Mesendoderm (in vitro differentiated cells): ENCODE results near the gene BCORL1.
A peak's percentile ranks its signal among the peaks of the same experiment; 100 is the strongest.

Experiments
- DNase-seq: peaks from one replicate; pipeline ENCODE4 v3.0.0; 2013
- H2AK5ac ChIP-seq: 2 replicates; pipeline ENCODE4 v1.6.1; 2013; ENCODE audit warnings: low read length, inconsistent platforms
- H2BK120ac ChIP-seq: 2 replicates; pipeline ENCODE4 v1.6.1; 2013; ENCODE audit warnings: low read depth, mild to moderate bottlenecking, low read length, moderate library complexity, mixed read lengths
- H2BK15ac ChIP-seq: replicated peaks from 2 replicates; pipeline ENCODE4 v1.6.1; 2013; ENCODE audit warnings: low read depth, mild to moderate bottlenecking, moderate library complexity
- H2BK5ac ChIP-seq: 2 replicates; pipeline ENCODE4 v1.6.1; 2013; ENCODE audit warnings: low read length, inconsistent platforms
- H3K18ac ChIP-seq: 2 replicates; pipeline ENCODE4 v1.6.1; 2013; ENCODE audit warnings: mild to moderate bottlenecking, low read length, mixed read lengths
- H3K23ac ChIP-seq: one replicate; pipeline ENCODE4 v1.6.1; 2013; ENCODE audit warnings: low read length
- H3K27ac ChIP-seq: 2 replicates; pipeline ENCODE4 v1.5.1; 2013; ENCODE audit warnings: low read depth, mild to moderate bottlenecking, inconsistent platforms, low read length, moderate library complexity
- H3K27me3 ChIP-seq: 2 replicates; pipeline ENCODE4 v1.6.1; 2013; ENCODE audit warnings: low read length, control low read depth, mild to moderate bottlenecking, inconsistent platforms; ENCODE audit not compliant: insufficient read depth, poor library complexity
- H3K36me3 ChIP-seq: 2 replicates; pipeline ENCODE4 v1.6.1; 2013; ENCODE audit warnings: low read length, inconsistent platforms; ENCODE audit not compliant: control insufficient read depth, insufficient read depth
- H3K4ac ChIP-seq: one replicate; pipeline ENCODE4 v1.6.1; 2013; ENCODE audit warnings: low read depth, mild to moderate bottlenecking, low read length, moderate library complexity
- H3K4me1 ChIP-seq: 2 replicates; pipeline ENCODE4 v1.6.1; 2013; ENCODE audit warnings: low read depth, low read length, inconsistent platforms; ENCODE audit not compliant: control insufficient read depth
- H3K4me2 ChIP-seq: 2 replicates; pipeline ENCODE4 v1.6.1; 2013; ENCODE audit warnings: low read length
- H3K4me3 ChIP-seq: 2 replicates; pipeline ENCODE4 v1.5.1; 2013; ENCODE audit warnings: mild to moderate bottlenecking, low read length
- H3K56ac ChIP-seq: one replicate; pipeline ENCODE4 v1.6.1; 2013; ENCODE audit warnings: low read length
- H3K79me1 ChIP-seq: 2 replicates; pipeline ENCODE4 v1.6.1; 2013; ENCODE audit warnings: low read length, inconsistent platforms
- H3K79me2 ChIP-seq: 2 replicates; pipeline ENCODE4 v1.6.1; 2013; ENCODE audit warnings: mild to moderate bottlenecking, low read length; ENCODE audit not compliant: control insufficient read depth, insufficient read depth
- H3K9ac ChIP-seq: 2 replicates; pipeline ENCODE4 v1.6.1; 2013; ENCODE audit warnings: low read length, inconsistent platforms
- H4K5ac ChIP-seq: one replicate; pipeline ENCODE4 v1.6.1; 2013; ENCODE audit warnings: low read length
- H4K8ac ChIP-seq: one replicate; pipeline ENCODE4 v1.6.1; 2013; ENCODE audit warnings: low read depth, mild to moderate bottlenecking, control low read depth, low read length, moderate library complexity
- WGBS: extraction: QIAGEN DNeasy Blood & Tissue Kit; methylation state at CpG from one replicate; pipeline ENCODE4 v1.1.7; 2013; ENCODE audit warnings: low lambda C conversion rate, missing lambda C conversion rate; ENCODE audit not compliant: insufficient coverage; ENCODE audit errors: extremely low coverage; 5-methylcytosine and 5-hydroxymethylcytosine counted together

The BCORL1 gene

DNA sequence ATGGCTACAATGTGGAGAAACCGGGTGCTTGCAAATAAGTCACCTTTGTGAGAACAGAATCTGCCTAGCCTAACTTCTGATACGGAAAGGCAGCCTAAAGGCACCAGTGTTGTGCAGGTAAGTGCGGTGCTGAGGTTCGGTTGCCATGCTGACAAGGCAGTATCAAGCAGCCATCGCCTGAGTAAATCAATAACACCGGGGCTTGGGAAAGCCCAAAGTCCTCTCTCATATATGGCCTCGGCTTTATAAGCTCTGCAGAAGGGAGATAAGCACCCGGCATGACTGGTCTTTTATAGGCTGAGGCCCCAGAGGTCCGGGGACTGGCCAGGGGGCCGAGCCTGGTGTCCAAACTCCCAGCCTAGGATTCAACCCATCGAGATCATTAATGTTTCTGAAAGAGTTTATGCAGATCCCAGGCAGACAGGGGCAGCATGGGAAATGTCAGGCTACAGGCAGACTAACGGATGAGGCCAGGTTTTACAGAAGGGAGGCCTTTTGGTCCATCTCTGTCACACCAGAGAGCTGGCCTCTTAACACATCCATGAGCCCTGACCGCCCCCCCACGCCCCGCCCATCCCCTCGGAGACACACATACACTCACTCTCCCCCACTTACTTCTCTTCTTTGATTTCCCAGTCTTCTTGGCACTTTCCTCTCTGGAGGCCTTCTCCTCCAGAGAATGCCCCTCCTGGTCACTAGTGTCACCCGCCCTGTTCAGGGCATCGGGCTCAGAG is 89.3 kb downstream of the BCORL1 start:
- WGBS: no CpG with 5 or more reads among the region's 18 CpGs
- Histone ChIP-seq H3K27ac (no peak overlapping the region), H2AK5ac (no peak overlapping the region), H3K23ac (no peak overlapping the region), H4K5ac (no peak overlapping the region), H2BK5ac (no peak overlapping the region), H3K79me1 (no peaks in the 10 kb centered on the region), H3K18ac (no peak overlapping the region), H3K36me3 (no peaks in the 10 kb centered on the region), H2BK15ac (no peak overlapping the region), H3K4ac (no peak overlapping the region), H3K4me3 (no peak overlapping the region), H4K8ac (no peak overlapping the region), H3K4me1 (no peaks in the 10 kb centered on the region), H3K4me2 (no peak overlapping the region), H3K79me2 (no peaks in the 10 kb centered on the region), H3K9ac (no peak overlapping the region), H2BK120ac (no peak overlapping the region), H3K27me3 (no peaks in the 10 kb centered on the region), H3K56ac (no peak overlapping the region)
- no peak for DNase-seq

GRCh38 chrX:130072345-130072740 is 89.9 kb downstream of the BCORL1 start:
- no peak overlapping the region for H2AK5ac ChIP-seq
- no peak overlapping the region for H3K4me2 ChIP-seq
- H2BK5ac ChIP-seq: no peak overlapping the region
- H4K8ac ChIP-seq: no peak overlapping the region
- no peak overlapping the region for H3K23ac ChIP-seq
- no peak overlapping the region for H3K4me3 ChIP-seq
- H3K36me3 ChIP-seq: no peaks in the 10 kb centered on the region
- no peaks in the 10 kb centered on the region for H3K4me1 ChIP-seq
- H2BK120ac ChIP-seq: no peak overlapping the region
- no peak for DNase-seq
- H3K9ac ChIP-seq: no peak overlapping the region
- no peak overlapping the region for H3K27ac ChIP-seq
- no peak overlapping the region for H3K4ac ChIP-seq
- no peak overlapping the region for H3K56ac ChIP-seq
- no peaks in the 10 kb centered on the region for H3K27me3 ChIP-seq
- H3K79me2 ChIP-seq: no peaks in the 10 kb centered on the region
- H2BK15ac ChIP-seq: no peak overlapping the region
- H3K18ac ChIP-seq: no peak overlapping the region
- H3K79me1 ChIP-seq: no peaks in the 10 kb centered on the region
- no CpG with 5 or more reads among the region's 10 CpGs for WGBS
- H4K5ac ChIP-seq: no peak overlapping the region

DNA sequence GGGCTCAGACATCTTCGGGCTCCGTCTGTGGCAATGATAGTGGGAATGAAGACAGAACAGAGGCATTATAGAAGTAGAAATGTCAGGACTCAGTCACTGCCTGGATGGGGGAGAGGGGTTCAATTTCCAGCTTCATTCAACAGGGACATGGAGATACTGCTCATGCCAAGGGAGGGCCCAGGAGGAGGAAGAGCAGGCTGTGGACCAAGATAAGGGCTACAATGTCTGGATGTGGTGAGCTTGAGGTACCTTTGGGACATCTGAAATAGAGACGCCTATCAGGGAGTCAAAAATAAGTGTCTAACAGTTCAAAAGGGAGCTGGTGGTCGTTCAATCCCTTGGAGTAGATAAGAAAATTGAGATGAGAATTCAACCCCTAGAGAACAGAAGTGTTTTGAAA is 93.3 kb downstream of the BCORL1 start:
- Histone ChIP-seq H4K5ac (no peak overlapping the region), H3K27ac (no peak overlapping the region), H2AK5ac (no peak overlapping the region), H3K4me2 (no peak overlapping the region), H2BK120ac (no peak overlapping the region), H3K4me1 (no peaks in the 10 kb centered on the region), H4K8ac (no peak overlapping the region), H3K23ac (no peak overlapping the region), H3K4me3 (no peak overlapping the region), H3K18ac (no peak overlapping the region), H3K9ac (no peak overlapping the region), H3K36me3 (no peaks in the 10 kb centered on the region), H2BK5ac (no peak overlapping the region), H3K56ac (no peak overlapping the region), H2BK15ac (no peak overlapping the region), H3K27me3 (no peaks in the 10 kb centered on the region), H3K79me1 (no peaks in the 10 kb centered on the region), H3K79me2 (no peaks in the 10 kb centered on the region), H3K4ac (no peak overlapping the region)
- no peak for DNase-seq
- no CpG with 5 or more reads among the region's 4 CpGs for WGBS

- Histone ChIP-seq H3K79me1 (no peaks in the 10 kb centered on the region), H3K23ac (no peak overlapping the region), H2BK120ac (no peak overlapping the region), H3K4me3 (no peak overlapping the region), H2BK5ac (no peak overlapping the region), H3K27me3 (no peaks in the 10 kb centered on the region), H3K36me3 (no peaks in the 10 kb centered on the region), H3K18ac (no peak overlapping the region), H3K4me2 (no peak overlapping the region), H3K56ac (no peak overlapping the region), H3K4ac (no peak overlapping the region), H3K79me2 (no peaks in the 10 kb centered on the region), H4K8ac (no peak overlapping the region), H3K4me1 (peaks cover 3% of the 10 kb centered on the region), H2AK5ac (no peak overlapping the region), H4K5ac (no peak overlapping the region), H3K9ac (no peak overlapping the region), H3K27ac (no peak overlapping the region), H2BK15ac (no peak overlapping the region)
- DNase-seq: peak; percentile 70
- WGBS: no CpG with 5 or more reads among the region's 9 CpGs
These were observed 97.5 kb downstream of the BCORL1 start for GRCh38 chrX:130079824-130080406.

- no peak overlapping the region for H3K27ac ChIP-seq
- H3K79me2 ChIP-seq: no peaks in the 10 kb centered on the region
- peak overlapping the region; percentile 1 for H3K56ac ChIP-seq
- no peak overlapping the region for H2AK5ac ChIP-seq
- no peak overlapping the region for H2BK120ac ChIP-seq
- DNase-seq: no peak
- H3K18ac ChIP-seq: no peak overlapping the region
- no peaks in the 10 kb centered on the region for H3K36me3 ChIP-seq
- H3K9ac ChIP-seq: no peak overlapping the region
- no peak overlapping the region for H3K23ac ChIP-seq
- H3K4me1 ChIP-seq: peaks cover 3% of the 10 kb centered on the region
- H3K79me1 ChIP-seq: no peaks in the 10 kb centered on the region
- H4K5ac ChIP-seq: no peak overlapping the region
- no peak overlapping the region for H2BK5ac ChIP-seq
- no CpG with 5 or more reads among the region's 7 CpGs for WGBS
- H3K4me2 ChIP-seq: no peak overlapping the region
- no peak overlapping the region for H2BK15ac ChIP-seq
- H4K8ac ChIP-seq: no peak overlapping the region
- H3K27me3 ChIP-seq: no peaks in the 10 kb centered on the region
- no peak overlapping the region for H3K4me3 ChIP-seq
- H3K4ac ChIP-seq: no peak overlapping the region
These were observed 98.4 kb downstream of the BCORL1 start for GRCh38 chrX:130080791-130081367.
